HG03025 (cell line): ENCODE measurements around the gene ADD3.

Source experiments
- ATAC-seq: cut with Tn5 transposase; IDR thresholded peaks from one replicate; pipeline ENCODE4 v1.9.1; 2021; ENCODE audit warnings: mild to moderate bottlenecking, moderate library complexity; ENCODE audit not compliant: unreplicated experiment, low FRiP score

The ADD3 gene

GRCh38 chr10:110141871-110142635 is 134.3 kb downstream of the ADD3 start:
- ATAC-seq, result no peak

GRCh38 chr10:110142965-110143364 is 135.2 kb downstream of the ADD3 start:
- no peak for ATAC-seq

GRCh38 chr10:110144507-110144906 is 136.7 kb downstream of the ADD3 start:
- ATAC-seq, result no peak

- no peak for ATAC-seq
Measured at GRCh38 chr10:110147961-110148360, 140.2 kb downstream of the ADD3 start.

- ATAC-seq, result no peak
Measured at GRCh38 chr10:110149259-110149658, 141.5 kb downstream of the ADD3 start.

GRCh38 chr10:110150046-110150445 is 142.3 kb downstream of the ADD3 start:
- ATAC-seq, result no peak

- ATAC-seq, result no peak
Measured at GRCh38 chr10:110150981-110151380, 143.2 kb downstream of the ADD3 start.

GRCh38 chr10:110151467-110151866 is 143.7 kb downstream of the ADD3 start:
- no peak for ATAC-seq

GRCh38 chr10:110151971-110152370 is 144.2 kb downstream of the ADD3 start:
- ATAC-seq, result no peak

- no peak for ATAC-seq
Measured at GRCh38 chr10:110153396-110153795, 145.6 kb downstream of the ADD3 start.

GRCh38 chr10:110156046-110156445 is 148.3 kb downstream of the ADD3 start:
- no peak for ATAC-seq

- ATAC-seq, result no peak
Measured at GRCh38 chr10:110158051-110159005, 150.5 kb downstream of the ADD3 start.

GRCh38 chr10:110160081-110160480 is 152.3 kb downstream of the ADD3 start:
- no peak for ATAC-seq

GRCh38 chr10:110160522-110160921 is 152.7 kb downstream of the ADD3 start:
- ATAC-seq, result no peak

GRCh38 chr10:110162741-110163145 is 155.0 kb downstream of the ADD3 start:
- ATAC-seq, result no peak

- no peak for ATAC-seq
Measured at GRCh38 chr10:110163192-110163773, 155.5 kb downstream of the ADD3 start.

- no peak for ATAC-seq
Measured at GRCh38 chr10:110163841-110164240, 156.1 kb downstream of the ADD3 start.

- no peak for ATAC-seq
Measured at GRCh38 chr10:110165239-110165638, 157.5 kb downstream of the ADD3 start.

GRCh38 chr10:110167149-110167548 is 159.4 kb downstream of the ADD3 start:
- ATAC-seq, result no peak

GRCh38 chr10:110168601-110169481 is 161.1 kb downstream of the ADD3 start:
- ATAC-seq, result no peak
